Measurements from ENCODE around the gene CIP2A. TPM values are rescaled to one million over a fixed set of nuclear protein-coding genes. Genes with fewer than 3 reads are reported as not detected.

CIP2A gene
- total and polyA plus RNA-seq, 8 donors, result 0.19 to 1.5 (median 0.99) TPM

GRCh38 chr3:108518895-108519294 lies 70.3 kb downstream of the CIP2A start:
- no peak for DNase-seq
- intact Hi-C loops (cut with DNase I), result no loop called here

GRCh38 chr3:108516881-108517280 lies 72.4 kb downstream of the CIP2A start:
- H3K4me1 ChIP-seq, result no peaks in the 10 kb centered on the region
- WGBS, 2 donors, result 70 to 90% methylated on average over 2 of the region's 2 CpGs
- FAIRE-seq, result no peak
- H3K9me3 ChIP-seq, result no peaks in the 10 kb centered on the region
- H3K4me3 ChIP-seq, result no peak overlapping the region
- no peak for ATAC-seq
- H3K27ac ChIP-seq, result no peak overlapping the region
- TF ChIP-seq CTCF (IDR thresholded peaks at IDR 0.05), result no peak
- no peaks in the 10 kb centered on the region for H3K36me3 ChIP-seq
- H3K27me3 ChIP-seq, result no peaks in the 10 kb centered on the region
- intact Hi-C loops (cut with DNase I), result no loop called here
- DNase-seq, result no peak

More at GRCh38 chr3:108518895-108519294, 70.3 kb downstream of the CIP2A start:
- FAIRE-seq, result no peak
- ATAC-seq, result no peak
- WGBS, 2 donors, result 43 to 47% methylated on average over 1 of the region's 1 CpG
- Histone ChIP-seq H3K36me3 (no peaks in the 10 kb centered on the region), H3K9me3 (no peaks in the 10 kb centered on the region), H3K27me3 (no peaks in the 10 kb centered on the region), H3K27ac (no peak overlapping the region), H3K4me3 (no peak overlapping the region), H3K4me1 (no peaks in the 10 kb centered on the region)
- no peak for TF ChIP-seq CTCF (IDR thresholded peaks at IDR 0.05)

- H3K27ac ChIP-seq, result no peak overlapping the region
- H3K4me1 ChIP-seq, result no peaks in the 10 kb centered on the region
- no peaks in the 10 kb centered on the region for H3K27me3 ChIP-seq
- intact Hi-C loops (cut with DNase I), result no loop called here
- DNase-seq (no peak), ATAC-seq (no peak), FAIRE-seq (no peak)
- H3K36me3 ChIP-seq, result no peaks in the 10 kb centered on the region
- no peaks in the 10 kb centered on the region for H3K9me3 ChIP-seq
- no peak for TF ChIP-seq CTCF (IDR thresholded peaks at IDR 0.05)
- 47 to 50% methylated on average over 3 of the region's 3 CpGs for WGBS, 2 donors
- no peak overlapping the region for H3K4me3 ChIP-seq
These were observed 75.3 kb downstream of the CIP2A start for GRCh38 chr3:108513961-108514360.

- Histone ChIP-seq H3K4me3 (no peak overlapping the region), H3K9me3 (no peaks in the 10 kb centered on the region), H3K36me3 (no peaks in the 10 kb centered on the region), H3K27ac (no peak overlapping the region), H3K4me1 (no peaks in the 10 kb centered on the region), H3K27me3 (no peaks in the 10 kb centered on the region)
- FAIRE-seq, result no peak
- no peak for DNase-seq
- 55 to 58% methylated on average over 2 of the region's 2 CpGs for WGBS, 2 donors
- TF ChIP-seq CTCF (IDR thresholded peaks at IDR 0.05), result no peak
- intact Hi-C loops (cut with DNase I), result no loop called here
- ATAC-seq, result no peak
These were observed 76.6 kb downstream of the CIP2A start for GRCh38 chr3:108512671-108513070.

GRCh38 chr3:108511490-108511889 lies 77.7 kb downstream of the CIP2A start:
- Histone ChIP-seq H3K4me3 (no peak overlapping the region), H3K27ac (no peak overlapping the region), H3K9me3 (no peaks in the 10 kb centered on the region), H3K4me1 (no peaks in the 10 kb centered on the region), H3K36me3 (no peaks in the 10 kb centered on the region), H3K27me3 (no peaks in the 10 kb centered on the region)
- intact Hi-C loops (cut with DNase I), result no loop called here
- DNase-seq (no peak), ATAC-seq (no peak), FAIRE-seq (no peak)
- no peak for TF ChIP-seq CTCF (IDR thresholded peaks at IDR 0.05)

Data from pancreas (tissue), 10 donors.